HG02642 (cell line): ENCODE results near the gene SSNA1.

Experiments used
- ATAC-seq: cut with Tn5 transposase; IDR thresholded peaks from one replicate; pipeline ENCODE4 v1.9.1; 2021; ENCODE audit warnings: mild to moderate bottlenecking; ENCODE audit not compliant: unreplicated experiment, poor library complexity

The SSNA1 gene

DNA sequence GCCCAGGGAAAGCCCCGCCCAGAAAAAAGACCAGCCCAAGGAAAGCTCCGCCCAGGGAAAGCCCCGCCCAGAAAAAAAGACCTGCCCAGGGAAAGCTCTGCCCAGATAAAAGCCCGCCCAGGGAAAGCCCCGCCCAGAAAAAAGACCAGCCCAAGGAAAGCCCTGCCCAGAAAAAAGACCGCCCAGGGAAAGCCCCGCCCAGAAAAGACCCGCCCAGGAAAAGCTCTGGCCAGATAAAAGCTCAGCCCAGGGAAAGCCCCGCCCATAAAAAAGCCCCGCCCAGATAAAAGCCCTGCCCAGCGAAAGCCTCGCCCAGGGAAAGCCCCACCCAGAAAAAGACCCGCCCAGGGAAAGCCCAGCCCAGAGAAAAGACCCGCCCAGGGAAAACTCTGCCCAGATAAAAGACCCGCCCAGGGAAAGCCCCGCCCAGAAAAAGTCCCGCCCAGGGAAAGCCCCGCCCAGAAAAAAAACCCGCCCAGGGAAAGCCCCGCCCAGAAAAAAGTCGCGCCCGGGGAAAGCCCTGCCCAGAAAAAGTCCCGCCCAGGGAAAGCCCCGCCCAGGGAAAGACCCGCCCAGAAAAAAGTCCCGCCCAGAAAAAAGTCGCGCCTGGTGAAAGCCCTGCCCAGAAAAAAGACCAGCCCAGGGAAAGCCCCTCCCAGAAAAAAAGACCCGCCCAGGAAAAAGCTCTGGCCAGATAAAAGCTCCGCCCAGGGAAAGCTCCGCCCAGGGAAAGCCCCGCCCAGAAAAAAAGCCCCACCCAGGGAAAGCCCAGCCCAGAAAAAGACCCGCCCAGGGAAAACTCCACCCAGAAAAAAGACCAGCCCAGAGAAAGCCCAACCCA lies 37.6 kb upstream of the SSNA1 start:
- ATAC-seq: peak; percentile 49

DNA sequence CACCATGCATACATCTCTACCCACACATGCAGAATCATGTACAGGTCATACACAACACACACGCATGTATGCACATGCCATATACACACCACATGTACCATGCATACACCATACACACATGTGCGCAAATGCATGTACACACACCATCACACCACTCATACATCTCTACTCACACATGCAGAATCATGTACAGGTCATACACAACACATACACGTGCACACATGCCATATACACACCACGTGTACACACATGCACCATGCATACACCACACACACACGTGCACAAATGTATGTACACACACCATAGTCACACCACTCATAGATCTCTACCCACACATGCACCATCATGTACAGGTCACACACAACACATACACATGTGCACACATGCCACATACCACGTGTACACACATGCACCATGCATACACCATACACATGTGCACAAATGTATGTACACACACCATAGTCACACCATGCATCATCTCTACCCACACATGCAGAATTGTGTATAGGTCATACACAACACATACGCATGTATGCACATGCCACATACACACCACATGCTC lies 35.6 kb upstream of the SSNA1 start:
- no peak for ATAC-seq

DNA sequence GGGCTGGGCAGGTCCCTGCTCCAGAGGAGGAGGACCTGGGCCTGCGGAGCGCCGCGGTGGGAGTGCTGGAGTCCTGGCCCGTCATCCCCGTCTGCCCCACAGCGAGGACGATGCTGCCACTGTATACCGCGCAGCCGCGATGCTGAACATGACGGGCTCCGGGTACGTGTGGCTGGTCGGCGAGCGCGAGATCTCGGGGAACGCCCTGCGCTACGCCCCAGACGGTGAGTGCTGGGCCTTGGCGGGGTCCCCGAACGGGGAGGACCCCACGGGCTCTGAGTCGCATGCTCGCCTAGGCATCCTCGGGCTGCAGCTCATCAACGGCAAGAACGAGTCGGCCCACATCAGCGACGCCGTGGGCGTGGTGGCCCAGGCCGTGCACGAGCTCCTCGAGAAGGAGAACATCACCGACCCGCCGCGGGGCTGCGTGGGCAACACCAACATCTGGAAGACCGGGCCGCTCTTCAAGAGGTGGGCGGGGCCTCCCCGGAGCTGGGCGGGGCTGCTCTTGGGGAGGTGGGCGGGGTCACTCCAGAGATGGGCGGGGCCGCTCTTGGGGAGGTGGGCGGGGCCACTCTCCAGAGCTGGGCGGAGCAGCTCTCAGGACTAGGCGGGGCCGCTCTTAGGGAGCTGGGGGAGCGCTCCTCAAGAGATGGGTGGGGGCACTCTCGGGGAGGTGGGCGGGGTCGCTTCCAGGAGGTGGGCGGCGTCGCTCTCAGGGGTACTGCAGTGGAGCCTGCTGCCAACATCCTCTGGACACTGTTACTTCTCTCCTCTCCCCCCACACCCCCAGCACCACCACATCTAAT lies 31.7 kb upstream of the SSNA1 start:
- ATAC-seq: peak; percentile 40

DNA sequence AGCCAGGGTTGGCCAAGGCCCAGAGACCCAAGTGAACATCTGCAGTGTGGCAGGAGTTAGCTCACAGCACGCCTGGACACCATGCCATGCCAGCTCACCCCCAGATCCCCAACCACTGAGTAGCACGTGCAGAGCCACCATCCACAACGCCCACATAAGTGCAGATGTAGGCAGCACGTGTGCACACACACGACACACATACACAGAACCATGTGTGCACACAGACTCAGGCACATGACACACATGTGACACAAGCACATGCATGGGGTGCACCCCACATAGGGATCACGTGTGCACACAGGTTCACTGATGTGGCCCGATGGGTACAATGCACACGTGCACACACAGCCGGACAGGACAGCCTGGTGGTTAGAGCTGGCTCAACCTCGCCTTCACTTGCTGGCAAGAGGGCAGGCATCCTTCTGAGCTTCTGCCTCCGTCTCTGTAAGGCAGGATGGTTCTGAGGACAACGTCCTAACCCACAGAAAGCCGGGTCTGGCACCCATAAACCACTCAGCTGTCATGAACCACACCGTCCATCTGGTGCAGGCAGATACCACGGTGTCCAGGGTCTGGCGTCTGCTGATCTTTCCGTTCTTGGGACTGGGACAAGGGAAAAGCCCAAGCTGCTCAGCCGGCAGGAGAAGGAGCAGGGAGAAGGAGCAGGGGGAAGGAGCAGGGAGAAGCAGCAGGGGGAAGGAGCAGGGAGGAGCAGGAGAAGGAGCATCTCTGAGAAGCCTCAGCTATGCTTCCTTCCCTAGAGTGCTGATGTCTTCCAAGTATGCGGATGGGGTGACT lies 30.7 kb upstream of the SSNA1 start:
- no peak for ATAC-seq

DNA sequence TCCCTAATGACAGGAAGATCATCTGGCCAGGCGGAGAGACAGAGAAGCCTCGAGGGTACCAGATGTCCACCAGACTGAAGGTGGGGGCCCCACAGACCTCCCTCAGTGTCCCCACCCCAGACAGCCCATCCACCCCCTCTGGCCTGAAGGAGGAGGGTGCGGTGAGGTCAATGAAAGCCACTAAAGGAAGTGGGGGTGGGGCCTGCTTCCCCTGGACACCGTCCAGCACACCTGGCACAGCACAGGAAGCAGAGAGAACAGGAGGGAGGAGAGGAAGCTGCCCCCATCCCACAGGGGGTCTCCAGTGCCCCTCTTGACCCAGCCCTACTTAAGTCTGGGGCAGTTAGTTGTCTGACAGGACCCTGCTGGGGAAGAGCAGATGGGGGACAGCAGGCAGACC lies 29.9 kb upstream of the SSNA1 start:
- ATAC-seq: no peak

DNA sequence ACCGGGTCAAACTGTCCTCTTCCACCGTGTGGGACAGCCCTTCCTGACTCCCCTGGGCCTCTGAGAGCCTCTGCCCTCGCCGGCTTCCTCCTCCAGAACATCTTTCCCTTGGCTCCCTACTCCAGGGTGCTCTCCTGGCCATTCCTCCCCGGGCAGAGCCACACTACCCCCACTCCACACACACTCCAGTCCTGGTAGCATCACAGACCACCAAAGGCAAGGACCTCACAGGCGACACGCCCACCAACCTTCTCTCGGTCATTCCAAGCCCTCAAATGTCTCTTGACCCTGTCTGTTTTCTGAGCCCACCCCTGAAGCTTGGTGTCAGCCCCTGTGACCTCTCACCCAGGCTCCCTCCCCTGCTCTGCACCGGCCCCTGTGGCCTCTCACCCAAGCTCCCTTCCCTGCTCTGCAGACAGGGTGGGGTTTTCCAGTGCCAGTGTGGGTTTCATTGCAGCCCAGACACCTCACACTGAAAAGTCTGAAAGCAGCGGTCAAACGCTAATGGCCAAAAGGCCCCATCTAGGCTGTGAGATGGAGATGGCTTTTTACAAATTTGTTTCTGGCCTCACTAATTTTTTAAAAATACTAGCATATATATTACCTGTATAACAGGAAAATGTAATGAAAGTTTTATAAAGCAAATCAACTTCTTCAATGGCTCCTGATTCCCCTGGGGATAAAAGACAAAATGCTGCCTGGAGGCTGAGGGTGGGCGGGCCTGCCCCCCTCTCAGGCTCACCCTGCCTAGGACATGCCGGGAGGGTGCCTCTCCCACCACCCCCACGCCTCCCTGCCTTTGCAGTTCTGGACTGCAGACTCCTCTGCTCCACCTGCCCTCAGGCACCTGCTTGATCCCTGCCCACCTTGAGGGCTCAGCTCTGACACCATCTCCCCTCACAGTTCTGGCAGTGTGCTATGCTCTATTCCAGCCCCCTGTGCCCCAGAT lies 29.1 kb upstream of the SSNA1 start:
- no peak for ATAC-seq

DNA sequence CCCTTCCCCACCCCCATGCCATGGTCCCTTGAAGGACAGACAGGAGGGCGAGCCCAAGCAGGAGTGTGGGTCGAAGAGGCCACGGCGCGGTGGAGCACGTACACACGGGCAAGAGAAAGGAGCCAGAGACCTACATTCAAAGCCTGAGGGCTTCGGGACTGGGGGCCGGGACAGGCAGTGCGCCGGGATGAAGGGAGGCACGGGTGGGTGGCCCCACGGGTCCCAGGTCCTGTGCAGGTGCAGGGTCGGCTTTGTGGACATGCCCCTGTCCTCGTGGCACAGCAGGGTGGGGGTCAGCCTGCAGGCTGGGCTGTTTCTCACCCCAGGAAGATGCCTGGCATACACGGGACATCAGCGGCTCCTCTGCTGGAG lies 28.4 kb upstream of the SSNA1 start:
- no peak for ATAC-seq

DNA sequence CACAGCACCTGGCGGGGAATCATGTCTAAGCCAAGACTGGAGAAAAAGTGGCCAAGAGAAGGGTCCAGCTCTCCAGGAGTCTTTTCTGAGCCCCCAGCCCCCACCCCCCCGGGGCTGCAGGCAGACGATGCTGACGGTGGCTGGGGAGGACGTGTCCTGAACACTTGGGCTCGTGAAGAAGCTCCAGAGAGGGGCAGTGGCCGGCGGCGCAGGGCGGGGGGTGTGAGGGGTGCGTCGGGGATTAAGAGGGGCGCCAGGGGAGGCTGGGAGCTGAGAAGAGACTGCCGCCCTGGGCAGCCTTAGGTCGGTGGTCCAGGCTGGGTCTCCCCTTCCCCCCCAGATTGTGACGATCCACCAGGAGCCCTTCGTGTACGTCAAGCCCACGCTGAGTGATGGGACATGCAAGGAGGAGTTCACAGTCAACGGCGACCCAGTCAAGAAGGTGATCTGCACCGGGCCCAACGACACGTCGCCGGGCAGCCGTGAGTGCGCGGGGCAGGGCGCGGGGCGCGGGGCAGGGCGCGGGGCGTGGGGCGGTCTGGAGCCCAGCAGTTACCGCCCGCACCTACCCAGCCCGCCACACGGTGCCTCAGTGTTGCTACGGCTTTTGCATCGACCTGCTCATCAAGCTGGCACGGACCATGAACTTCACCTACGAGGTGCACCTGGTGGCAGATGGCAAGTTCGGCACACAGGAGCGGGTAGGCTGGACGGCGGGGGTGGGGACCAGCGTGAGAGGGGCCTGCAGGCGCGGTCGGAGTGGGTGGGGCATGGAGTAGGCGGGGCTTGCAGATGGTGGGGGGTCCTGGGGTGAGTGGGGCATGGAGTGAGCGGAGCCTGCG lies 27.5 kb upstream of the SSNA1 start:
- ATAC-seq: no peak

DNA sequence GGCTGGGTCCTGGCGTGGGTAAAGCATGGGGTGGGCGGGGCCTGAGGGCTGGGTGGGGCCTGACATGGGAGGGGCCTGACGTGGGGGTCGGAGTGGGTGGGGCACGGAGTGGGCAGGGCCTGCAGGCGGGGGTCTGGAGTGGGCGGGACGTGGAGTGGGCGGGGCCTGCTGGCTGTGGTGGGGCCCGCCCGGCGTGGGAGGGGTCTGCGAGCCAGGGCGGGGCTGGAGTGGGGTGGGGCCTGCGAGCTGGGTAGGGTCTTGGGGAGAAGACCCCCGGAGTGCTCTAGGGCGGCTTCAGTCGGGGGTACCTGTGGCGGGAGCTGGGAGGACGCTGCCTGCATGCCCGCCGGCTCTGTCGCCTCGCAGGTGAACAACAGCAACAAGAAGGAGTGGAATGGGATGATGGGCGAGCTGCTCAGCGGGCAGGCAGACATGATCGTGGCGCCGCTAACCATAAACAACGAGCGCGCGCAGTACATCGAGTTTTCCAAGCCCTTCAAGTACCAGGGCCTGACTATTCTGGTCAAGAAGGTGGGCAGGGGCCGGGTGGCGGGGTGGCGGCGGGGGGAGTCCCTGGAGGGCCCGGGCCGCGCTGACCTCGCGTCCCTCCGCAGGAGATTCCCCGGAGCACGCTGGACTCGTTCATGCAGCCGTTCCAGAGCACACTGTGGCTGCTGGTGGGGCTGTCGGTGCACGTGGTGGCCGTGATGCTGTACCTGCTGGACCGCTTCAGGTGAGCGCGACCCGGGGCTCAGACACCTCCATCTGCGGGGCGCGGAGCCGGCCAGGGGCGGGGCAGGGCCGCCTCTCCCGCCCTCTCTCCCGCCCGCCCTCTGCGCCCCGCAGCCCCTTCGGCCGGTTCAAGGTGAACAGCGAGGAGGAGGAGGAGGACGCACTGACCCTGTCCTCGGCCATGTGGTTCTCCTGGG lies 26.7 kb upstream of the SSNA1 start:
- ATAC-seq: no peak

DNA sequence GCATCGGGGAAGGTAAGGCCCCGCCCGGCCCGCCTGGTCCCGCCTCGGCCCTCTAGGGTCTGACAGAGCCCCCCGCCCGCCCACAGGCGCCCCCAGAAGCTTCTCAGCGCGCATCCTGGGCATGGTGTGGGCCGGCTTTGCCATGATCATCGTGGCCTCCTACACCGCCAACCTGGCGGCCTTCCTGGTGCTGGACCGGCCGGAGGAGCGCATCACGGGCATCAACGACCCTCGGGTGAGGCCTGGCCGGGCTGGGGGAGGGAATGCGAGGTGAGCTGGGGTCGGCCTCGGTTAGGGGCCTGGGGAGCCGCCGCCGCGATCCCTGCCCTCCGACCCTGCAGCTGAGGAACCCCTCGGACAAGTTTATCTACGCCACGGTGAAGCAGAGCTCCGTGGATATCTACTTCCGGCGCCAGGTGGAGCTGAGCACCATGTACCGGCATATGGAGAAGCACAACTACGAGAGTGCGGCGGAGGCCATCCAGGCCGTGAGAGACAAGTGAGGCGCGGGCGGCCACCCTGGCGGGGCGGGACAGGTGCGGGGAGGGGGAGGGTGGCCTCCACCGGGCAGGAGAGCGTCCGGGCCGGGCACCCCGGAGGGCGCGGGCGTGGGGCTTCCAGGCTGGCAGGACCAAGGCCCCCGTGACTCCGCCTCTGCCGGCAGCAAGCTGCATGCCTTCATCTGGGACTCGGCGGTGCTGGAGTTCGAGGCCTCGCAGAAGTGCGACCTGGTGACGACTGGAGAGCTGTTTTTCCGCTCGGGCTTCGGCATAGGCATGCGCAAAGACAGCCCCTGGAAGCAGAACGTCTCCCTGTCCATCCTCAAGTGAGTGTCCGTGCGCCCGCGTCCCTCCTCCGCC lies 25.7 kb upstream of the SSNA1 start:
- ATAC-seq: no peak

DNA sequence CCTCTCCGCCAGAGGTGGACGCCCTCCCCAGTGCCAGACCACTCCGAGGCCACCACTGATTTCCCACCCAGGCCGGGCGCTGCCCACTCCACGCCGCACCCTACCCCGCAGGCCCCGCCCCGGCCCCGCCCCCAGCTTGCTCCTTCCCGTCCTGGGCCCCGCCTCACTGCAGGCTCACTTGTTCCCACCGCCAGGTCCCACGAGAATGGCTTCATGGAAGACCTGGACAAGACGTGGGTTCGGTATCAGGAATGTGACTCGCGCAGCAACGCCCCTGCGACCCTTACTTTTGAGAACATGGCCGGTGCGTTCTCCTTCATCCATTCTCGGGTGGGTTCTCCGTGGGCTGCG lies 25.1 kb upstream of the SSNA1 start:
- ATAC-seq: no peak

DNA sequence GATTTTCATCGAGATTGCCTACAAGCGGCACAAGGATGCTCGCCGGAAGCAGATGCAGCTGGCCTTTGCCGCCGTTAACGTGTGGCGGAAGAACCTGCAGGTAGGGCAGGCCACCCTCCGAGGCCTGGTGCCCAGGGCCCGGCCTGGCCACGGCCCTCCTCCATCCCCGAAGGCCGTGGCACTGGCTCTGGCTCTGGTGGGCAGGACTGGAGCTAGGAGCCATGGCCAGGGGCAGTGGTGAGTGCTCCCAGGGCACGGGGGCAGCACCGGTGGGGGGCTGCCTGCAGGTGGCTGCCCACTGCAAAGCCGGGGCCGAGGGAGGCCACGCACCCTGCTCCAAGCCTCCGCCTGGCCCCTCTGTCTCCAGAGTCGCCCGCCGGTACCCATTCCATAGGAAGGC lies 24.7 kb upstream of the SSNA1 start:
- no peak for ATAC-seq

DNA sequence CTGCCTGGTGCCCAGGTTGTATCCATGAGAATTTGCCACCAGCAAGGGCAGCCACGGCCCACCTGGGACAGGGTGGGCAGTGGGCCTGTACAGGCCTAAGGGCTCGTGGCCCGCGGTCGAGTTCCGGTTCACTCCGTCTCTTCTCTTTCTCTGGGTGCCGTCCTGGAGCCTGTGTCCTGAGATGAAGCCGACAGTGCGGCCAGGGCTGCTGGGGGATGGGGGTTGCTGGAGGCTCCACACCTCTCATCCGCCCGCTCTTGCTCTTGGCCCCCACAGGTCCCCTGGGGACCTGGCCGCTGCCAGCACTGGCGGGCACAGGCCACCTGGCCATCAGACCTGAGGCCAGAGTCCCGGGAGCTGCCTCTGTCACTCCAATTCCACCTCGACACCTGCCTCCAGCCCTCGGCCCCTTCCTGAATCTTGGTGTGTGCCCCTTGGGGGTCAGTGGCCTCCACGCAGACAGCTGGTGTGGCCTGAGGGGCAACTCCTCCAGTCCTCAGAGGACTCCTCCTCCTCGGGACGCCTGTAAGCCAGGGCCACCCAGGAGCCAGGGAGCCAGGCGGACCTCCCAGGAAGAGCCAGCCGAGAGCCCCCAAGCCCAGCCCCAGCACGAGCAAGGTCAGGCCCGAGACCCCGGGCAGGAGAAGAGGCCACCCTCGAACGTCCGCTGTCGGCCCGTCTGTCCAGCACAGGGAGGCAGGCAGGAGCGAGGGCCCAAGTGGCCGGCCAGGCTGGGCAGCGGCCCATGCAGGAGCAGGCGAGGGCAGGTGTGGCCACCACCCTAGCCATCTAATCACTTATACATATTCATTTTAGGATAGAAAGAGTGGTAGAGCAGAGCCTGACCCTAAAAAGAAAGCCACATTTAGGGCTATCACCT lies 23.9 kb upstream of the SSNA1 start:
- no peak for ATAC-seq

DNA sequence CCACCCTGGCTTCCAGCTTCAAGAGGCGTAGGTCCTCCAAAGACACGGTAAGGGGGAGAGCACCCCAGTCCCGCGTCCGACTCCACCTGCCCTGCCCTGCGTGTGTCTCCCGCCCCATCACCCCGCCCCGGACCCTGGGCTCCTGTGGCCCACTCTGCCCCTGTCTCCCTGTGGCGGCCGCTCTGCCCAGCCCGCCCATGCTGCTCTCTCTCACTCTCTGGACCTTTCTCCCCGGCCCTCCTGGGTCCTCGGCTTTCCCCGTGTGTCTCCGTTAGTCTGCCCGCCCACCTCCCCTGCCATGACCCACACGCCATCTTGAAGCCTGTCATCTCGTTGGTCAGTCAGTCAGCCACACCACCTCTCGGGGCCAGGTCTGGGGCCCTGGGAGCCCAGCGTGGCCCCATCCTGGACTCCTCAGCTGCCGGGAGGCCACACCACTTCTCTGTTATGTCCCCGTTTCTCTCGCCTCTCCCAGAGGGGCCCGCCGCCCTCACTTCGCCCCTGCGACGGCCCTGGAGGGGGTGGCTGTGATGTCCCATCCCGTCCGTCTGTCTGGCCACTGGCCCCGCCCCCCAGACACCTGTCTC lies 23.1 kb upstream of the SSNA1 start:
- ATAC-seq: no peak

DNA sequence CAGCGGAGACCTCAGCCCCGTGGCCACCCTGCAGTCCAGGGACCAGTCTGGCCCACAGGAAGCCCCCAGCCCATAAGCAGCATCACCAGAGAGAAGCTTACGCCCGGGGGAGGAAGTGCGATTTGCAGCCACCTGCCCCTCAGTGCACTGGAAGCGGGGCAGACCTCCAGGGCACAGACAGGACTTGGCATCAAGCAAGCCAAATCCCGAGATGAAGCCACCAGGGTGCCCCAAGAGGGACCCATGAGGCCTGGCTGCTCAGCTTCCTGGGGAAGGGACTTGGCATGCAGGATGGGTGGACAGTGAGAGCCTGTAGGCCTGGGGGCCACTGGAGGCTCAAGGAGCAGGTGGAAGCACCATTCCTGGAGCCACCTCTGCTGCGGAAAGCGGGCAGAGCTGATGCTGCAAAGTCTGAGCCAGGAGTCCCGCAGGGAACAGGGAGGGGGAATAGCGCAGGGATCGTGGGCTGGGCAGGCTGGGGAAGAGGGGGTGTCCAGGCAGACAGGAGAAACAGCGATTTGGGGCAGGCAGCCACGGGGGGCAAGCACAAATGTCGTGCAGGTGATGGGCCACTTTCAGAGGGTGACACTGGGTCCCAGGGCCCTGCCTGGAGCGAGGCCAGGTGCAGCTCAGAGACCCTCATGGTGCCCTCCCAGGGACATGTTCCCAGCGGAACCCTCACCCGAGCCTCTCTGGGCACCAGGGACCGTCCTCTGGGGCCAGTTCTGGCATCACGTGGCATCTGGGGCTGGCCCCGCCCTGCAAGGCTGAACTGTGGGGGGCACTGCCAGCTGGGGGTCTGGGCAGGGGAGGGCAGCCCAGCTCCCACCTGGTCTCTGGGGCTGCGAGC lies 21.9 kb upstream of the SSNA1 start:
- ATAC-seq: no peak
